Neural cell (in vitro differentiated cells): ENCODE data around the gene CTDP1. TPM values are rescaled to one million over a fixed set of nuclear protein-coding genes. Genes with fewer than 3 reads are reported as not detected.

Experiments
- H2AFZ ChIP-seq: fragments of 200-600, 300-800 bp; sonication (generic), shearing (Covaris generic); 2 replicates; pipeline ENCODE4 v1.6.0; 2014; ENCODE audit warnings: low read depth, mild to moderate bottlenecking, antibody characterized with exemption, low read length, moderate library complexity
- H3F3A ChIP-seq: fragments of 200-600 bp; shearing (Covaris generic); 2 replicates; pipeline ENCODE4 v1.6.1; 2016; ENCODE audit warnings: mild to moderate bottlenecking, moderate library complexity, mixed read lengths, antibody characterized with exemption, low read length; ENCODE audit not compliant: insufficient read depth, poor library complexity, severe bottlenecking
- H3K27ac ChIP-seq: fragments of 200-600, 300-800 bp; sonication (generic), shearing (Covaris generic); 2 replicates; pipeline ENCODE4 v1.5.1; 2014; ENCODE audit warnings: mild to moderate bottlenecking, low read length, moderate library complexity
- H3K27me3 ChIP-seq: fragments of 300-800, 200-600 bp; sonication (generic), shearing (Covaris generic); 2 replicates; pipeline ENCODE4 v1.6.0; 2014; ENCODE audit warnings: mild to moderate bottlenecking, low read depth, low read length, moderate library complexity; ENCODE audit not compliant: insufficient read depth
- H3K36me3 ChIP-seq: fragments of 300-800, 200-600 bp; sonication (generic), shearing (Covaris generic); 2 replicates; pipeline ENCODE4 v1.5.1; 2014; ENCODE audit warnings: mild to moderate bottlenecking, antibody characterized with exemption, low read length, moderate library complexity; ENCODE audit not compliant: insufficient read depth
- H3K4me2 ChIP-seq: fragments of 300-800, 200-600 bp; sonication (generic), shearing (Covaris generic); 2 replicates; pipeline ENCODE4 v1.6.0; 2014; ENCODE audit warnings: mild to moderate bottlenecking, low read length
- H3K4me3 ChIP-seq: fragments of 300-800, 200-600 bp; sonication (generic), shearing (Covaris generic); 2 replicates; pipeline ENCODE4 v1.5.1; 2014; ENCODE audit warnings: mild to moderate bottlenecking, low read length, moderate library complexity
- H3K79me2 ChIP-seq: fragments of 200-600 bp; shearing (Covaris generic); replicated peaks from 2 replicates; pipeline ENCODE4 v1.6.0; 2014; ENCODE audit warnings: mild to moderate bottlenecking, low read length, moderate library complexity; ENCODE audit not compliant: insufficient read depth
- H3K9ac ChIP-seq: fragments of 300-800, 200-600 bp; sonication (generic), shearing (Covaris generic); 2 replicates; pipeline ENCODE4 v1.6.1; 2016; ENCODE audit warnings: mild to moderate bottlenecking, low read length, mixed read lengths
- H3K9me2 ChIP-seq: fragments of 200-600 bp; shearing (Covaris generic); 2 replicates; pipeline ENCODE4 v1.6.1; 2016; ENCODE audit warnings: mild to moderate bottlenecking, low read length, mixed read lengths; ENCODE audit not compliant: insufficient read depth
- H3K9me3 ChIP-seq: fragments of 200-600, 300-800 bp; sonication (generic), shearing (Covaris generic); 2 replicates; pipeline ENCODE4 v1.6.1; 2016; ENCODE audit warnings: mild to moderate bottlenecking, mixed run types, low read length, moderate library complexity, mixed read lengths
- H4K20me1 ChIP-seq: fragments of 200-600 bp; shearing (Covaris generic); 2 replicates; pipeline ENCODE4 v1.6.1; 2016; ENCODE audit warnings: mild to moderate bottlenecking, mixed run types; ENCODE audit not compliant: insufficient read depth
- EP300 ChIP-seq: fragments of 450-650 bp; conservative IDR thresholded peaks from 2 replicates; pipeline ENCODE4 v1.6.1; 2014; ENCODE audit warnings: antibody characterized with exemption, mild to moderate bottlenecking, moderate library complexity; ENCODE audit not compliant: poor library complexity, severe bottlenecking
- EZH2 ChIP-seq: fragments of 200-600, 300-800 bp; shearing (Covaris generic), sonication (generic); IDR thresholded peaks from 2 replicates; pipeline ENCODE4 v1.6.1; 2014; ENCODE audit warnings: antibody characterized with exemption, low read length, borderline replicate concordance, mild to moderate bottlenecking; ENCODE audit not compliant: insufficient read depth, poor library complexity, severe bottlenecking
- MXI1 ChIP-seq: fragments of 450-650 bp; conservative IDR thresholded peaks from 2 replicates; pipeline ENCODE4 v1.6.1; 2014; ENCODE audit warnings: antibody characterized with exemption, mild to moderate bottlenecking; ENCODE audit not compliant: poor library complexity, severe bottlenecking
- POLR2AphosphoS5 ChIP-seq: IDR thresholded peaks from 2 replicates; pipeline ENCODE4 v1.6.1; 2012
- RAD21 ChIP-seq: fragments of 450-650 bp; conservative IDR thresholded peaks from 2 replicates; pipeline ENCODE4 v1.6.1; 2014; ENCODE audit warnings: antibody characterized with exemption, mild to moderate bottlenecking, moderate library complexity
- REST ChIP-seq: IDR thresholded peaks from 2 replicates; pipeline ENCODE4 v1.6.1; 2012; ENCODE audit warnings: borderline replicate concordance
- SMC3 ChIP-seq: fragments of 450-650 bp; conservative IDR thresholded peaks from 2 replicates; pipeline ENCODE4 v1.6.1; 2014; ENCODE audit warnings: antibody characterized with exemption, mild to moderate bottlenecking, moderate library complexity; ENCODE audit not compliant: poor library complexity
- TAF1 ChIP-seq: IDR thresholded peaks from 2 replicates; pipeline ENCODE4 v1.6.1; 2012; ENCODE audit warnings: low read depth
- polyA plus RNA-seq: library from polyadenylated mRNA; depleted of rRNA; stranded (reverse); fragments of >200 nt; gene quantifications from 2 replicates; pipeline ENCODE4 v1.2.3, GENCODE V29; 2014
- TF ChIP-seq, protein P1 (sequence below): fragments of 450-650 bp; IDR thresholded peaks from 2 replicates; pipeline ENCODE4 v1.5.1; 2014; ENCODE audit warnings: antibody characterized with exemption, mild to moderate bottlenecking, moderate library complexity; ENCODE audit not compliant: poor library complexity, severe bottlenecking

The CTDP1 gene
- polyA plus RNA-seq, 1 donor from 2014 or later, result 22.3 TPM

DNA sequence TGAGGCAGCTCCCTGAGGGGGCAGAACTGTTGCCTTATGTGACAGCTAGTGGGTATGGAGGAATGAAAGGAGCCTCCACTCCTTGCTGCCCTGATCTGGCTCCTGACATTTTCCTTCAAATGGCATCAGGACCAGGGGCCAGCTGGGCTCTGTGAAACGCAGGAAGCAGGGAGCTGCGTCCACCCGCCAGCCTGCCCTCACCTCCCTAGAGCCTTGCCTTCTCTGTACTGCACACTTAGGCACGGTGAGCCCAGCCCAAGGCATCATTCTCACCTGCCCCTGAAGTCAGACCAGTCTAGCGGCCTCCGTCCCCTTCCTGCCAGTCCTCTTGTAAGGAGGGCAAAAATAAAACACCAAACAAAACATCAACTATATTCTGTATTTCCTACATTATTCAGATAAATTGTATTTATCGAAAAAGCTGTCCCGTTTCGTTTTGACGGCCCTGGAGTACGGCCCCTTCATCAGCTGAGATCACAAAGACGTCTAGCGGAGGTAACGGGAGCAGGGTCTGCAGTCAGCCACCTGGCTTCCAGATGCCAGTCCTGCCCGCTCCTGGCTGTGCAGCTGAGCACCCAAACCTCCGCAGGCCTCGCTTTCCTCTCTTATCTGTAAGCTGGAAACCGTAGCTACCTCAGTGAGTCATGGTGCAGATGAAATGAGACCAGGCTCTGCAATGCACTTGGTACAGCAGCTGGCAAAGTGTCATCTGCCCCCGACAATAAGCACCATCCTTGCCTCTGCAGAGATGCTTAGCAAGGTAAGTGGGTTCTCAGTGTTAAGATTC, 6.9 kb upstream of the CTDP1 start:
- H3K4me3 ChIP-seq, result no peak overlapping the region
- H3F3A ChIP-seq, result no peaks in the 10 kb centered on the region
- H3K27me3 ChIP-seq, result no peaks in the 10 kb centered on the region
- H3K79me2 ChIP-seq, result no peaks in the 10 kb centered on the region
- H3K36me3 ChIP-seq, result no peaks in the 10 kb centered on the region
- H3K9me2 ChIP-seq, result no peaks in the 10 kb centered on the region
- no peak overlapping the region for H3K9ac ChIP-seq
- no peaks in the 10 kb centered on the region for H4K20me1 ChIP-seq
- no peaks in the 10 kb centered on the region for H3K9me3 ChIP-seq
- TF ChIP-seq, protein P1, sequence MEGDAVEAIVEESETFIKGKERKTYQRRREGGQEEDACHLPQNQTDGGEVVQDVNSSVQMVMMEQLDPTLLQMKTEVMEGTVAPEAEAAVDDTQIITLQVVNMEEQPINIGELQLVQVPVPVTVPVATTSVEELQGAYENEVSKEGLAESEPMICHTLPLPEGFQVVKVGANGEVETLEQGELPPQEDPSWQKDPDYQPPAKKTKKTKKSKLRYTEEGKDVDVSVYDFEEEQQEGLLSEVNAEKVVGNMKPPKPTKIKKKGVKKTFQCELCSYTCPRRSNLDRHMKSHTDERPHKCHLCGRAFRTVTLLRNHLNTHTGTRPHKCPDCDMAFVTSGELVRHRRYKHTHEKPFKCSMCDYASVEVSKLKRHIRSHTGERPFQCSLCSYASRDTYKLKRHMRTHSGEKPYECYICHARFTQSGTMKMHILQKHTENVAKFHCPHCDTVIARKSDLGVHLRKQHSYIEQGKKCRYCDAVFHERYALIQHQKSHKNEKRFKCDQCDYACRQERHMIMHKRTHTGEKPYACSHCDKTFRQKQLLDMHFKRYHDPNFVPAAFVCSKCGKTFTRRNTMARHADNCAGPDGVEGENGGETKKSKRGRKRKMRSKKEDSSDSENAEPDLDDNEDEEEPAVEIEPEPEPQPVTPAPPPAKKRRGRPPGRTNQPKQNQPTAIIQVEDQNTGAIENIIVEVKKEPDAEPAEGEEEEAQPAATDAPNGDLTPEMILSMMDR, result no peak
- H3K4me2 ChIP-seq, result no peak overlapping the region
- no peak overlapping the region for H3K27ac ChIP-seq
- no peak overlapping the region for H2AFZ ChIP-seq

DNA sequence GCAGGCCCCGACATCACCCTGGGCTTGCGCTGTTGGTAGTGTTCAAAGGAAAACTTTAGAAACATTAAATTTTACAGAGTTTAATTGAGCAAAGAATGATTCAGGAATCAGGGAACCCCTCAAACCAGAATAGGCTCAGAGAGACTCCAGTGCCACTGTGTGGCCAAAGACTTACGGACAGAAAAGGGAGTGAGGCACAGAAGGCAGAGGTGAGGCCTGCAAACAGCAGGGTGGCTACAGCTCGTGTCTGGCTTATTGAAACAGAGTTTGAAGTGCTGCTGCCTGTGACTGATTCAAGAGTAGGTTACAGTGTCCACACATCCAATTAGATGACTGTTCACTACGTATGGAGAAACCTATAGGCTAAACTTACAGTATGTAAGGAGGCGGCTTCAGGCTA, 2.4 kb upstream of the CTDP1 start:
- Histone ChIP-seq H2AFZ (no peak overlapping the region), H3K79me2 (peaks cover 21% of the 10 kb centered on the region), H3K9me3 (no peaks in the 10 kb centered on the region), H3K4me2 (no peak overlapping the region), H3K27ac (no peak overlapping the region), H3K27me3 (no peaks in the 10 kb centered on the region), H4K20me1 (no peaks in the 10 kb centered on the region), H3K4me3 (peak overlapping the region; percentile 97), H3K9ac (no peak overlapping the region), H3K36me3 (no peaks in the 10 kb centered on the region), H3F3A (no peaks in the 10 kb centered on the region), H3K9me2 (no peaks in the 10 kb centered on the region)
- TF ChIP-seq, protein P1, result no peak
- TF ChIP-seq POLR2AphosphoS5 (no peak), TAF1 (no peak), EP300 (no peak), REST (no peak), EZH2 (no peak), MXI1 (no peak), SMC3 (no peak), RAD21 (no peak)
